HG02852 (cell line): ENCODE results near the gene FBXO24.

Experiments used
- ATAC-seq: cut with Tn5 transposase; IDR thresholded peaks from one replicate; pipeline ENCODE4 v1.9.1; 2021; ENCODE audit warnings: mild to moderate bottlenecking, moderate library complexity; ENCODE audit not compliant: unreplicated experiment

Gene FBXO24

GRCh38 chr7:100589341-100589947 lies 3.3 kb downstream of the FBXO24 start:
- no peak for ATAC-seq

GRCh38 chr7:100590077-100590737 lies 4.1 kb downstream of the FBXO24 start:
- no peak for ATAC-seq

GRCh38 chr7:100591596-100591995 lies 5.5 kb downstream of the FBXO24 start:
- ATAC-seq: no peak

- ATAC-seq: no peak
Measured at GRCh38 chr7:100595188-100595587, 9.1 kb downstream of the FBXO24 start.

- ATAC-seq: no peak
Measured at GRCh38 chr7:100598425-100598824, 12.3 kb downstream of the FBXO24 start.

GRCh38 chr7:100599911-100600729 lies 14.0 kb downstream of the FBXO24 start:
- no peak for ATAC-seq

- ATAC-seq: no peak
Measured at GRCh38 chr7:100600730-100601038, 14.6 kb downstream of the FBXO24 start.

GRCh38 chr7:100602889-100603725 lies 17.0 kb downstream of the FBXO24 start:
- ATAC-seq: no peak

GRCh38 chr7:100603726-100604027 lies 17.5 kb downstream of the FBXO24 start:
- ATAC-seq: no peak

- peak; percentile 57 for ATAC-seq
Measured at GRCh38 chr7:100604028-100604975, 18.2 kb downstream of the FBXO24 start.

GRCh38 chr7:100604976-100605911 lies 19.1 kb downstream of the FBXO24 start:
- no peak for ATAC-seq

- no peak for ATAC-seq
Measured at GRCh38 chr7:100606313-100606712, 20.2 kb downstream of the FBXO24 start.

- no peak for ATAC-seq
Measured at GRCh38 chr7:100607111-100607510, 21.0 kb downstream of the FBXO24 start.

- ATAC-seq: no peak
Measured at GRCh38 chr7:100609958-100610357, 23.8 kb downstream of the FBXO24 start.

GRCh38 chr7:100611983-100612729 lies 26.0 kb downstream of the FBXO24 start, which contains the start of gene MOSPD3:
Gene MOSPD3, plus strand, starts transcription at chr7:100612540. Its CDS starts 252 bp downstream, at chr7:100612792.
- ATAC-seq: peak; percentile 91

- ATAC-seq: peak; percentile 3
Measured at GRCh38 chr7:100612730-100613390, 26.7 kb downstream of the FBXO24 start.

- ATAC-seq: no peak
Measured at GRCh38 chr7:100613412-100614175, 27.5 kb downstream of the FBXO24 start.
